KMS-11 (cell line): Measurements from ENCODE around the gene EML2.
A peak's percentile ranks its signal among the peaks of the same experiment; 100 is the strongest.

Source experiments
- H2AFZ ChIP-seq: fragments of 200-600 bp; sonication (generic); 2 replicates; pipeline ENCODE4 v1.6.1; 2016; ENCODE audit warnings: antibody characterized with exemption, mixed run types, low read depth
- H3K27ac ChIP-seq: fragments of 200-600 bp; sonication (generic); 2 replicates; pipeline ENCODE4 v1.6.1; 2016; ENCODE audit warnings: mild to moderate bottlenecking, mixed run types
- H3K27me3 ChIP-seq: fragments of 200-600 bp; sonication (generic); 2 replicates; pipeline ENCODE4 v1.6.1; 2017; ENCODE audit warnings: mild to moderate bottlenecking, low read depth, mixed run types, moderate library complexity; ENCODE audit not compliant: insufficient read depth
- H3K36me3 ChIP-seq: fragments of 200-600 bp; sonication (generic); 2 replicates; pipeline ENCODE4 v1.6.1; 2017; ENCODE audit warnings: mild to moderate bottlenecking, mixed run types; ENCODE audit not compliant: insufficient read depth
- H3K4me1 ChIP-seq: fragments of 200-600 bp; sonication (generic); 2 replicates; pipeline ENCODE4 v1.6.1; 2016; ENCODE audit warnings: mild to moderate bottlenecking, low read depth, mixed run types; ENCODE audit not compliant: poor library complexity, severe bottlenecking
- H3K4me2 ChIP-seq: fragments of 200-600 bp; sonication (generic); 2 replicates; pipeline ENCODE4 v1.7.0; 2016; ENCODE audit warnings: mild to moderate bottlenecking, mixed run types
- H3K4me3 ChIP-seq: fragments of 200-600 bp; sonication (generic); IDR thresholded peaks from 2 replicates; pipeline ENCODE4 v1.6.1; 2017; ENCODE audit warnings: low read depth, low read length, mixed read lengths; ENCODE audit not compliant: insufficient read depth
- H3K79me2 ChIP-seq: fragments of 200-600 bp; sonication (generic); 2 replicates; pipeline ENCODE4 v1.6.1; 2016; ENCODE audit warnings: low read depth, mixed run types; ENCODE audit not compliant: insufficient read depth
- H3K9ac ChIP-seq: fragments of 200-600 bp; sonication (generic); 2 replicates; pipeline ENCODE4 v1.6.1; 2016; ENCODE audit warnings: mild to moderate bottlenecking, mixed run types
- H4K20me1 ChIP-seq: fragments of 200-600 bp; sonication (generic); 2 replicates; pipeline ENCODE4 v1.6.1; 2016; ENCODE audit warnings: mild to moderate bottlenecking, mixed run types; ENCODE audit not compliant: insufficient read depth
- CTCF ChIP-seq: fragments of 200-600 bp; sonication (generic); conservative IDR thresholded peaks from 2 replicates; pipeline ENCODE4 v1.6.1; 2017; ENCODE audit warnings: low read depth, mild to moderate bottlenecking, antibody characterized with exemption, low read length, moderate library complexity, mixed read lengths

The EML2 gene

DNA sequence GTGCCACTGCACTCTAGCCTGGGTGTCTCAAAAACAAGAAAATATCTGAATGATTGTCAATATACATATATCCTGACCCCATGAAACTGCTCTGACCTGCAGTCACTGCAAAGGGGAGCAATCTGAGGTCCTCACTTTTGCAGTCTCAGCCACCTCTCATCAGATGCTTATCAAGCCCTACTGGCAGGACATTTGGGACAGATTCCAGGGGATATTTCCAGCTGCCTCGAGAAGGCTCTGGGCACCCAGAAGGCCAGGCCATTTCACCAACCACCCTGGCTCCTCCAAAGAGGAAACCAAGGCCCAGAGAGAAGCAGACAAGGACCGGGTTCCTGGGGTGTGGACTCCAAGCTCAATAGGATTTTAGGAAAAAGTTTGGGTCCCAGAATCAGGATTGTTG is 2.3 kb downstream of the EML2 start:
- no peak overlapping the region for H3K9ac ChIP-seq
- H3K79me2 ChIP-seq, result no peaks in the 10 kb centered on the region
- no peak overlapping the region for H2AFZ ChIP-seq
- no peaks in the 10 kb centered on the region for H3K27me3 ChIP-seq
- no peak overlapping the region for H3K4me3 ChIP-seq
- no peak overlapping the region for H3K4me2 ChIP-seq
- H3K4me1 ChIP-seq, result peaks cover 26% of the 10 kb centered on the region
- no peak for TF ChIP-seq CTCF
- no peaks in the 10 kb centered on the region for H3K36me3 ChIP-seq
- no peaks in the 10 kb centered on the region for H4K20me1 ChIP-seq
- H3K27ac ChIP-seq, result no peak overlapping the region

GRCh38 chr19:45636275-45636674 is 2.9 kb downstream of the EML2 start:
- no peak overlapping the region for H3K4me3 ChIP-seq
- no peaks in the 10 kb centered on the region for H3K79me2 ChIP-seq
- H2AFZ ChIP-seq, result no peak overlapping the region
- H3K4me2 ChIP-seq, result no peak overlapping the region
- no peaks in the 10 kb centered on the region for H4K20me1 ChIP-seq
- no peak overlapping the region for H3K27ac ChIP-seq
- no peak overlapping the region for H3K9ac ChIP-seq
- H3K4me1 ChIP-seq, result peaks cover 30% of the 10 kb centered on the region
- H3K36me3 ChIP-seq, result no peaks in the 10 kb centered on the region
- no peak for TF ChIP-seq CTCF
- no peaks in the 10 kb centered on the region for H3K27me3 ChIP-seq

DNA sequence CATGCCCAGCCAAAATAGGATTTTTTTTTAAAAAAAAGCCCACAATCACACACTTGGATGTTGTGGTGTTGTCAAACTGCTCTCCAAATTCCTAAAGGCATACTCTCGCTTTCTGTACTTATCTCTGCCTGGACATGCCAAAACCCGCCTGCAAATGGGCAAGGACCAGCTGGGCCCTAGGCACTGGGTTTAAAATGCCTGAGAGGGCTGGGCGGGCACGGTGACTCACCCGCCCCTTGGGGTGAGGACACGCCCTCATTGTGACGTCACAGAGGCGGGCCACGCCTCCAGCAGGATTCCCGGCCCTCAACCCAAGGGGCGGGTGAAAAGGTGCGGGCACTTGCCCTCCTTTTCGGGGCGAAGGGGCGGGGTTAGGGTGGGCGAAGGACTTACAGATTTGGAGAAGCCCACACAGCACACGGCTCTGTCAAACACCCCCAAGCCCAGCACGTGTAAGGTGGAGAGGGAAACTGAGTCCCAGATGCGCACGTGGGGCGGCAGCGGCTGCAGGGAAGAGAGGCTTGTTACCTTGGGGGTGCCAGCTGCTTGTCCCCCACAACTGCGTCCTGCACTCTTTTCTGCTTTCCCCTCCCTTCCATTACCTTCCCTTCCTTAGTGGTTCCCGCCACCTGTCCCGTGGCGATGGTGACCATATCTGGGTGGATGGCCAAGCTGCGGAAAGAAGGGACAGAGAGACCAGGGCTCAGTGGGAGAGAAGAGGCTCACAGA is 6.6 kb downstream of the EML2 start:
- H3K4me3 ChIP-seq, result no peak overlapping the region
- no peak overlapping the region for H2AFZ ChIP-seq
- no peak for TF ChIP-seq CTCF
- peaks cover 23% of the 10 kb centered on the region for H3K4me1 ChIP-seq
- H4K20me1 ChIP-seq, result no peaks in the 10 kb centered on the region
- no peak overlapping the region for H3K9ac ChIP-seq
- H3K36me3 ChIP-seq, result no peaks in the 10 kb centered on the region
- H3K27me3 ChIP-seq, result no peaks in the 10 kb centered on the region
- H3K27ac ChIP-seq, result no peak overlapping the region
- no peak overlapping the region for H3K4me2 ChIP-seq
- H3K79me2 ChIP-seq, result no peaks in the 10 kb centered on the region

DNA sequence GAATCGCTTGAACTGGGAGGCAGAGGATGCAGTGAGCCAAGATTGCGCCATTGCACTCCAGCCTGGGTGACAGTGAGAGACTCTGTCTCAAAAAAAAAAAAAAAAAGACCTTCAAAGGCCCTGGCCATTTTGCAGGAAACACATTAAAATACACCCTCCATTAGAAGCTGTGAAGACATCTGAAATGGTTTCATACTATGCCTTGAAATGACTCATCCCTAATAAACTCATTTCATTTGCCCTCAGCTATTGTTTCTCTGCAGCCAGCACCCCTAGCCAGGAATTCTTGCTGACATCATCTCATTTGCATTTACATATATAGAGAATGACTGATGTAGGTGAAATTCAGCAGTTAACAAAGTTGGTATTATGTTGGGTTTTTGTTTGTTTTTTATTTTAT is 8.7 kb downstream of the EML2 start:
- H3K4me2 ChIP-seq, result peak overlapping the region; percentile 1; the same call in 1 of the 2 replicates
- H3K27ac ChIP-seq, result peak overlapping the region; percentile 18; the same call in 1 of the 2 replicates

More for the DNA sequence above, 8.7 kb downstream of the EML2 start:
- no peaks in the 10 kb centered on the region for H3K27me3 ChIP-seq
- peaks cover 23% of the 10 kb centered on the region for H3K4me1 ChIP-seq
- no peak overlapping the region for H2AFZ ChIP-seq
- H3K36me3 ChIP-seq, result no peaks in the 10 kb centered on the region
- no peak for TF ChIP-seq CTCF
- no peaks in the 10 kb centered on the region for H3K79me2 ChIP-seq
- H3K4me3 ChIP-seq, result no peak overlapping the region
- H4K20me1 ChIP-seq, result no peaks in the 10 kb centered on the region
- H3K9ac ChIP-seq, result no peak overlapping the region
